ENCODE measurements around the gene SURF2.
"Not testable (repeated sequence)": the region's sequence is repeated elsewhere in the genome, so short reads cannot be mapped to it uniquely, and the experiment has no call there.

The SURF2 gene

GRCh38 chr9:133377280-133377679 lies 20.9 kb downstream of the SURF2 start:
- DNase-seq (ENCODE audit: low spot score): not testable (repeated sequence)

GRCh38 chr9:133377721-133378216 lies 21.4 kb downstream of the SURF2 start:
- DNase-seq (ENCODE audit: low spot score): no peak

GRCh38 chr9:133378408-133378962 lies 22.1 kb downstream of the SURF2 start:
- DNase-seq (ENCODE audit: low spot score): no peak

GRCh38 chr9:133379153-133380086 lies 23.1 kb downstream of the SURF2 start:
- no peak for DNase-seq (ENCODE audit: low spot score)

GRCh38 chr9:133380734-133381133 lies 24.4 kb downstream of the SURF2 start:
- no peak for DNase-seq (ENCODE audit: low spot score)

- no peak for DNase-seq (ENCODE audit: low spot score)
Measured at GRCh38 chr9:133382507-133383141, 26.3 kb downstream of the SURF2 start.

- DNase-seq (ENCODE audit: low spot score): no peak
Measured at GRCh38 chr9:133383438-133383837, 27.1 kb downstream of the SURF2 start.

- no peak for DNase-seq (ENCODE audit: low spot score)
Measured at GRCh38 chr9:133384736-133385321, 28.5 kb downstream of the SURF2 start.

- DNase-seq (ENCODE audit: low spot score): no peak
Measured at GRCh38 chr9:133385452-133385851, 29.1 kb downstream of the SURF2 start.

- DNase-seq (ENCODE audit: low spot score): no peak
Measured at GRCh38 chr9:133386338-133386737, 30.0 kb downstream of the SURF2 start.

GRCh38 chr9:133387680-133388079 lies 31.3 kb downstream of the SURF2 start:
- no peak for DNase-seq (ENCODE audit: low spot score)

- no peak for DNase-seq (ENCODE audit: low spot score)
Measured at GRCh38 chr9:133389025-133389557, 32.7 kb downstream of the SURF2 start.

GRCh38 chr9:133389562-133389961 lies 33.2 kb downstream of the SURF2 start:
- no peak for DNase-seq (ENCODE audit: low spot score)

- no peak for DNase-seq (ENCODE audit: low spot score)
Measured at GRCh38 chr9:133390713-133391112, 34.4 kb downstream of the SURF2 start.

GRCh38 chr9:133391449-133391848 lies 35.1 kb downstream of the SURF2 start:
- not testable (repeated sequence) for DNase-seq (ENCODE audit: low spot score)

GRCh38 chr9:133392308-133392707 lies 36.0 kb downstream of the SURF2 start:
- not testable (repeated sequence) for DNase-seq (ENCODE audit: low spot score)

GRCh38 chr9:133393399-133393798 lies 37.0 kb downstream of the SURF2 start:
- no peak for DNase-seq (ENCODE audit: low spot score)

- peak; percentile 5 for DNase-seq (ENCODE audit: low spot score)
Measured at GRCh38 chr9:133394687-133395271, 38.4 kb downstream of the SURF2 start.

GRCh38 chr9:133396952-133397351 lies 40.6 kb downstream of the SURF2 start:
- DNase-seq (ENCODE audit: low spot score): peak; percentile 43

GRCh38 chr9:133397370-133397769 lies 41.0 kb downstream of the SURF2 start:
- peak; percentile 4 for DNase-seq (ENCODE audit: low spot score)

GRCh38 chr9:133397895-133398294 lies 41.5 kb downstream of the SURF2 start:
- DNase-seq (ENCODE audit: low spot score): no peak

GRCh38 chr9:133400292-133400691 lies 43.9 kb downstream of the SURF2 start:
- no peak for DNase-seq (ENCODE audit: low spot score)

All from AG20443 (cell line).